ENCODE measurements around the gene TRIM58. TPM values are rescaled to one million over a fixed set of nuclear protein-coding genes. Genes with fewer than 3 reads are reported as not detected.

TRIM58 gene
- total and polyA plus RNA-seq, 9 of the 15 experiments (the other 6 are each of a cell fraction or from before 2014, with no cell fraction given) = 3.8 to 19.1 (median 7.2) TPM

DNA sequence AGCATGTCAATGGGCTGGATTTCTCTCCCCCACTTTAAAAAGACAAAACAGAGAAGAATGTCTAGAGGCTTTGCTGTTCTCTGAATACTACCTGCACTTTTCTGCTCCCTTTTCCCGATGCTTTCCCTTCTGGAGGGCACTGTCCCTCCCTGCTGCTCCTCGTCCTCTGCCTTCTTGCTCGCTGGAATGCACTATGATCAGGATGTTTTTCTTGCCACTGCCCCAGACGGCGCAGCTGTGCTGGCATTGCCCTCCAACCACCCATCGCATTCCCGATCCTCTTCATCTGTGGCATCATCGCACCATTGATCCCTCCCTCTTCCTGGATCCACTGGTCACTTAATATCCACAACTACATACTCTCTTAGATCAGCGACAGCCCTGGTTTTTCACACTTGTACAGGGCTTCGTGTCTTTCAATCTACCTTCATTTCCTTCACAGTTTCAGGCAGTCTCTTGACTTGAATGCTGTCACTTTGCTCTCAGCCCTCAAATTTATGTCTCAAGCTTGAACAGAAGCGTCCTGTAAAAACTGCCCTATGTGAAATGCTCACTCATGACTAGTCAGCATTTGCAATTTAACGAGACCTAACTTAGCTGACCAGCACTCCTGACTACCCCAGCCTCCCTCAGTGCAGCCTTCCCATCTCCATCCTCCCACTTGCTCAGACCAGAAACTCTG is 11.8 kb upstream of the TRIM58 start:
- in situ Hi-C loops (cut with MboI) = no loop called here
- TF ChIP-seq PBX2 (CRISPR knock-in tag; IDR thresholded peaks at IDR 0.05; ENCODE audit: low read depth) = no peak
- TF ChIP-seq PBX2 (tag; conservative IDR thresholded peaks at IDR 0.05; ENCODE audit: low read depth) = peak; percentile 81
- no peak for TF ChIP-seq SPI1 (IDR thresholded peaks at IDR 0.05; ENCODE audit: borderline replicate concordance, low read depth, low read length)
- no peak for TF ChIP-seq EWSR1 (IDR thresholded peaks at IDR 0.05; ENCODE audit: borderline replicate concordance, low read depth, partially characterized antibody)
- TF ChIP-seq ZNF740 (CRISPR knock-in tag; IDR thresholded peaks at IDR 0.05) = no peak
- no peak for TF ChIP-seq ZNF740 (tag; IDR thresholded peaks at IDR 0.05)
- TF ChIP-seq ZC3H4 (CRISPR knock-in tag; IDR thresholded peaks at IDR 0.05; ENCODE audit: borderline replicate concordance) = no peak
- no peak for TF ChIP-seq ZEB2 (IDR thresholded peaks at IDR 0.05)
- TF ChIP-seq ZNF143 (CRISPR knock-in tag; IDR thresholded peaks at IDR 0.05) = no peak
- TF ChIP-seq HNRNPL (IDR thresholded peaks at IDR 0.05; ENCODE audit: low read depth, low read length) = no peak
- no peak for TF ChIP-seq SMARCA4 (IDR thresholded peaks at IDR 0.05)
- TF ChIP-seq ZNF274 (IDR thresholded peaks at IDR 0.05; ENCODE audit: borderline replicate concordance, low read depth, low read length) = no peak
- no peak for TF ChIP-seq ZNF445 (CRISPR knock-in tag; IDR thresholded peaks at IDR 0.05; ENCODE audit: low read depth)
- no peak for TF ChIP-seq ZNF778 (CRISPR knock-in tag; IDR thresholded peaks at IDR 0.05)
- TF ChIP-seq CREBBP (IDR thresholded peaks at IDR 0.05; ENCODE audit: low read depth, low read length) = no peak
- peak; percentile 90 for TF ChIP-seq C11orf30 (IDR thresholded peaks at IDR 0.05; ENCODE audit: low read depth)
- TF ChIP-seq, protein P1, sequence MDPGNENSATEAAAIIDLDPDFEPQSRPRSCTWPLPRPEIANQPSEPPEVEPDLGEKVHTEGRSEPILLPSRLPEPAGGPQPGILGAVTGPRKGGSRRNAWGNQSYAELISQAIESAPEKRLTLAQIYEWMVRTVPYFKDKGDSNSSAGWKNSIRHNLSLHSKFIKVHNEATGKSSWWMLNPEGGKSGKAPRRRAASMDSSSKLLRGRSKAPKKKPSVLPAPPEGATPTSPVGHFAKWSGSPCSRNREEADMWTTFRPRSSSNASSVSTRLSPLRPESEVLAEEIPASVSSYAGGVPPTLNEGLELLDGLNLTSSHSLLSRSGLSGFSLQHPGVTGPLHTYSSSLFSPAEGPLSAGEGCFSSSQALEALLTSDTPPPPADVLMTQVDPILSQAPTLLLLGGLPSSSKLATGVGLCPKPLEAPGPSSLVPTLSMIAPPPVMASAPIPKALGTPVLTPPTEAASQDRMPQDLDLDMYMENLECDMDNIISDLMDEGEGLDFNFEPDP (CRISPR knock-in tag; IDR thresholded peaks at IDR 0.05) = no peak

More for the DNA sequence above, 11.8 kb upstream of the TRIM58 start:
- ChIA-PET POLR2A (interaction anchor here (1.9 kb wide), 1 partner anchor 12 kb away, joined by 7 read pairs; the partner anchor contains the start of gene TRIM58), CTCF (ENCODE audit: low intra/inter-chr PET ratio) (no interaction called here)
- Histone ChIP-seq H3K4me1 (replicated peaks in 1 of 2; ENCODE audit: control insufficient read depth in 2 of 2, insufficient read depth in 2 of 2, low read length in 2 of 2) (peaks cover 0 to 15% of the 10 kb centered on the region in 2 experiments; a peak in 4 of 5 replicates), H3K4me3 (no peak overlapping the region), H3K9me3 (replicated peaks; ENCODE audit: control insufficient read depth, insufficient read depth, low read depth, low read length) (no peaks in the 10 kb centered on the region), H3K9ac (ENCODE audit: insufficient read depth in 1 of 2, low read depth in 2 of 2, low read length in 2 of 2) (peak overlapping the region in 1 of 2 experiments; percentile 41; a peak in 1 of 4 replicates), H3K4me2 (ENCODE audit: insufficient read depth, low read length) (peak overlapping the region; percentile 60), H3K79me2 (ENCODE audit: control insufficient read depth, insufficient read depth, low read length) (no peaks in the 10 kb centered on the region), H3K27ac (ENCODE audit: extremely low read depth, low read depth, low read length) (0 out of 3 replicates have a peak overlapping the region, but pooled peaks have one; percentile 10), H3K27me3 (ENCODE audit: control insufficient read depth in 2 of 2, insufficient read depth in 2 of 2, low read length in 2 of 2) (no peaks in the 10 kb centered on the region; a peak in 1 of 5 replicates), H3K36me3 (ENCODE audit: control insufficient read depth, insufficient read depth, low read length) (no peaks in the 10 kb centered on the region), H4K20me1 (replicated peaks; ENCODE audit: control insufficient read depth, insufficient read depth, low read length) (no peaks in the 10 kb centered on the region), H2AFZ (ENCODE audit: low read depth, low read length) (peak overlapping the region; percentile 65), H3K9me1 (ENCODE audit: control insufficient read depth, insufficient read depth, low read length) (no peaks in the 10 kb centered on the region)
- no TSS peak for BruUV-seq (replicated peaks)
- intact Hi-C loops (cut with micrococcal nuclease) = no loop called here
- WGBS (ENCODE audit: insufficient coverage, low coverage, missing lambda C conversion rate) = 29% methylated on average over 12 of the region's 12 CpGs
- peak in 2 of 4 experiments; percentile 29 to 41 for DNase-seq (ENCODE audit: extremely low read depth in 1 of 4, low spot score in 3 of 4)
- ATAC-seq = peak; percentile 80
- FAIRE-seq = no peak
